HG03095 (cell line): ENCODE measurements around the gene DOHH.
"Not testable (repeated sequence)": the region's sequence is repeated elsewhere in the genome, so short reads cannot be mapped to it uniquely, and the experiment has no call there.

Experiments used
- ATAC-seq: cut with Tn5 transposase; IDR thresholded peaks from one replicate; pipeline ENCODE4 v1.9.1; 2021; ENCODE audit warnings: moderate library complexity; ENCODE audit not compliant: unreplicated experiment

DOHH gene

GRCh38 chr19:3462991-3463713 lies 37.3 kb downstream of the DOHH start:
- no peak for ATAC-seq

GRCh38 chr19:3459965-3460582 lies 40.4 kb downstream of the DOHH start:
- ATAC-seq: no peak

GRCh38 chr19:3459089-3459881 lies 41.2 kb downstream of the DOHH start:
- no peak for ATAC-seq

GRCh38 chr19:3458229-3459088 lies 42.0 kb downstream of the DOHH start:
- ATAC-seq: no peak

DNA sequence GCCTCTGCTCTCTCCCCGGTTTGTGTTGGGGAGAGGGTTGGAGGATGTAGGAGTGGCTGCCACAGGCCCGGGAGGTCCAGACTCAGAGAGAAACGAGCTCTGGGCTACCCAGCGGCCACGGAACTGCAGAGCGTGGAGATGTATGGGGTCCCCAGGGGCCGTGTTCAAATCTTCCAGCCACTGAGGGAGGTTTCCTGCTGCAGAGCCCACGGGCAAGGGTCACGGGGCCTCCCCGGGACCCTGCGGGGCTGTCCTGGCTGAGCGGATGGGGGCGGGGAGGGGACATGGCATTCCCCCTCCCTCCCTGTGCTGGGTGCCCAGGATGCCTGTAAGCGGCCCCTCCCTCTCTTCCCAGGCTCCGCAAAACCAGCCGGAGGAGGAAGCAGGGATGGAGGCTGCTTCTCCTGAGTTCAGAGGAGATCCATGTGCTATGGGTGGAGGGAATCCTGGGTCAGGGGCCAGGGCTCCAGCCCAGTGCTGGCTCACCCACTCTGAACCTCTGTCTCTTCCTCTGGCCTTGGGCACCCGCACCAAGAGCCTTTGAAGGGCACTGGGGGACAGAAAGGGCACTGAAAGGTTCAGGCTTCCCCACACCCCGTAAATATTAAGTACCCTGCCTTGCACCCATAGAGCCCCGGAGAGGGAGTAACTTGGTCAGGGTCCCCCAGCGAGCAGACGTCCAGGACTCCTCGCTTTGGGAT lies 42.8 kb downstream of the DOHH start:
- no peak for ATAC-seq

DNA sequence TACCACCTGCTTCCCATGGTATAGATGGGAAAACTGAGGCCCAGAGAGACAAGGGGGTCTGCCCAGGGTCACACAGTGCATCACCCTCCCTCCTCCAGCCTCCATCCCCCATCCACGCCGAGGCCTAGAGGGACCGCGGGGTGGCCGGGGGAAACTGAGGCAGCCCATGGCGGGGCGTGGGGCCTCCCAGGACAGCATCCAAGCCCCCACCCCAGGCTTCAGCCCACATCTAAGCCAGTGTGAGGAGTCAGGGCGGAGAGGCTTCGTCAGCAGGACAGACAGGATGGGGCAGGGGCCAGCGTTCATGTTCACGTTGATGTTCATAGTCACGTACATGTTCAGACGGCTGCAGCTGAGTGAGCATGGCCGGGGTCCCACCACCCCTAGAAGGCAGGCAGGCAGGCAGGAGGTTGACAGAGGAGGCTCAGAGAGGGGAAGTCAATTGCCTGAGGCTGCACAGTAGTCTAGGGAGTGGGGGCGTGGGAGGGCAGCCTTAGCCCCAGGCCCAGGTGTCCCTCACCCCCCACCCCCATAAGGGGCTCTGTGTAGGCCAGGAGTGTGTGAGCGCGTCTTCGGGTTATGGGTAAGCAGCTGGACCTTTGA lies 43.4 kb downstream of the DOHH start:
- ATAC-seq: no peak

DNA sequence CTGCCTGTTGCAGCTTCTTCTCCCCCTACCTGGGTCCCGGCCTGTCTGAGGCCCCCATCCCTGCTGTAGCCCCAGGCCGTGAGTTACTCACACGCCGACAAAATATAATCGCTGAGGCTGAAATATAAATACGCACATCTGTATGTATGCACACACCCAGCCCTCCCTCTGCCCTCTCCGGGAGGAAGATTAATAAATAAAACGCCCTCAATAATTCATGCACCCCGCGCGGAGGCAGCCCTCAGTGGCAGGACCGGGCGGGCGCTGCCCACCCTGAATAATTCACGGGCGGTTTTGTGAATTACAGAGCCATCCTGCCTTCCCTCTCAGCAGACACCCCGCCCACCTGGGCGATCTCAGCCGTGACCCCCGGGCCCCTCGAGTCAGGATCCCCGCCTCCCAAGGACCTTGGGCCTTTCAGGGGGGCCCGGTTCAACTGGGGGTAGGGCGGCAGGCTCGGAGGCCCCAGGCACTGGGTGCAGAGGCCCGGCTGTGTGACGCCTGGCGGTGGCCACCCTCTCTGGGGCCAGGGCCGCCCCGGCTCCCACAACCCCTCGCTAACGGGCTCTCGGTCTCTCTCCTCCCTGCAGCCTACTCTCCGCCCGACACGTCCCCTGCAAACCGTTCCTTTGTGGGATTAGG lies 44.4 kb downstream of the DOHH start:
- ATAC-seq: no peak

DNA sequence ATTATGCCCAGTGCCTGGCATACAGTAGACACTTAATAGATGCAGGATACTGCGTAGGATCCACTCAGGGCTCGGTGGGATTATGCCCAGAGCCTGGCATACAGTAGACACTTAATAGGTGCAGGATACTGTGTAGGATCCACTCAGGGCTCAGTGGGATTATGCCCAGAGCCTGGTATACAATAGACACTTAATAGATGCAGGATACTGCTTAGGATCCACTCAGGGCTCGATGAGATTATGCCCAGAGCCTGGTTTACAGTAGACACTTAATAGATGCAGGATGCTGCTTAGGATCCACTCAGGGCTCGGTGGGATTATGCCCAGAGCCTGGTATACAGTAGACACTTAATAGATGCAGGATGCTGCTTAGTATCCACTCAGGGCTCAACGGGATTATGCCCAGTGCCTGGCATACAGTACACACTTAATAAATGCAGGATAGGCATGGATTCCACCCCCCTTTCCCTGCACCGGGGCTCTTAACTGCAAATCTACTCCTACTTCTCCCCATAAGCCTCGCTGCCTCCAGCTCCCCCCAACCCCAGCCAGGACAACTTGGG lies 45.0 kb downstream of the DOHH start:
- ATAC-seq: no peak

DNA sequence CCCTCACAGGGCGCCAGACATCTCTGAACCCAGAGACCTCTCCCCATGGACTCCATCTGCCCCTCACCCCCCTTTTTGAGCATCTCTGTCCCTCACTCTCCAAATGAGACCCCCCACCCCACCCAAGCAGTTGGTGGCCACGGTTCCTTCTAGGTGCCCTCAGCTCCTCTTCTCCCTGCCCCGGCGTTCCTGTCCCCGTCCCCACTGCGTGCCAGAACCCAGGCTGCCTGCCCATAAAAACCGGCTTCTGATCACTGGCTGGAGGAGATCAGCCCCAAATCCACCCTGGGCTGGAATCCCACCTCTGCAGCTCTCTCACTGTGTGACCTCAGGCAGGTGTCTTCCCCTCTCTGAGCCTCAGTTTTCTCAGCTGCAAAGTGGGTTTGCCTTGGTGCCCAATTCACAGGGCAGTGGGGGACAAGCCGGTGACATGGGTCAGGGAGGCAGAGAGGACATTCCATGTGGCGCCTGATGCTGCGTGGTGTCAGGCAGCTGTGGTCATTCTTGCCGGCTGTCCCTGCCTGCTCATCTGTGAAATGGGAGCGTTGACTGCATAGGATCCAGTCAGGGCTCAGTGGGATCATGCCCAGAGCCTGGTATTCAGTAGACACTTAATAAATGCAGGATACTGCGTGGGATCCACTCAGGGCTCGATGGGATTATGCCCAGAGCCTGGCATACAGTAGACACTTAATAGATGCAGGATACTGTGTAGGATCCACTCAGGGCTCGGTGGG lies 45.6 kb downstream of the DOHH start:
- ATAC-seq: no peak

DNA sequence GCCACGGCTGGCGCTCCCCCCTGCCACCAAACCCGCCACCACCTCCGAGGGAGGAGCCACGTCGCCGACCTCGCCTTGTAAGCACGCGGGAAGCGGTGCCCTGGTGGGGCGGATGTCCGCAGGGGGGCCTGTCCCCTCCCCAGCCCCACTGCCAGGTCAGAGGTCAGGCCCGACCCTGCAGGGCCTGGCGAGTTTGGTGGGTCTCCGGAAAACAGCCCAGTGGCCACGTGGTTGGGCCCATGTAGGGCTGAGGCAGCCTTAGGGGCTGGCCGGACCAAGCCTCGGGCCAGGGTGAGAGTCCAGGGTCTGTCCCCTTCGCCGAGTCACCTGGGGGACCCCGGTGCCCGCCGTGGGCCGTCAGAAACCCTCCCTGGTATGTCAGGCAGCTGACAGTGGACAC lies 46.6 kb downstream of the DOHH start:
- no peak for ATAC-seq

DNA sequence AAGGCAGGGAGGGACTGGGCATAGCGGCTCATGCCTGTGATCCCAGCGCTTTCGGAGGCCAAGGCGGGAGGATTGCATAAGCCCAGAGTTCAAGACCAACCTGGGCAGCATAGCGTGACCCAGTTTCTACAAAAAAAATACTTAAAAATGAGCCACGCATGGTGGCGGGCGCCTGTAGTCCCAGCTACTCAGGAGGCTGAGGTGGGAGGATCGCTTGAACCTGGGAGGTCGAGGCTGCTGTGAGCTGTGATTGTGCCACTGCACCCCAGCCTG lies 47.6 kb downstream of the DOHH start:
- ATAC-seq: not testable (repeated sequence)

- no peak for ATAC-seq
Observed at GRCh38 chr19:3452171-3452941, 48.1 kb downstream of the DOHH start.

- no peak for ATAC-seq
Observed at GRCh38 chr19:3451451-3451866, 49.0 kb downstream of the DOHH start.

DNA sequence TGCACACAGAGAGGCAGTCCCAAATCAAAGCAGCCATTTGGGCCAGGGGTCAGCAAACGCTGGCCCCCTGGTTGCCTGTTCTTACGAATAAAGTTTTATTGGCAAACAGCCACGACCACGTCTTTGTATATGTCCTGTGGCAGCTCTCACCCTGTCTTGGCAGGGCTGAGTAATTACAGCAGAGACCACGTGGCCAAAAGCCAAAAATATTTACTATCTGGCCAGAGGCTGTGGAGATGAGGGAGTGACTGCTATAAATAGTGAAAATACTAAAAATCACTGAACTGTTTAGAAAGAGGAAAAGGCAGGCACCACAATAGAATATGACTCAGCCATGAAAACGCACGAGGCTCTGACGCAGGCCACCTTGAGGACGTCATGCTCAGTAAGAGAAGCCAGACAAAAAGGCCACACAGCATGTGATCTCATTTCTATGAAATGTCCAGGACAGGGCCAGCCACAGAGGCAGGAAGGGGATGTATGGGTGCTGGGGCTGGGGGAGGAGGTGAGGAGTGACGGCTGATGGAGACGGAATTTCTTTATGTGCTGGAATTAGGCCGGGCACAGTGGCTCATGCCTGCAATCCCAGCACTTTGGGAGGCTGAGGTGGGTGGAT lies 49.6 kb downstream of the DOHH start:
- ATAC-seq: no peak

GRCh38 chr19:3448616-3449334 lies 51.7 kb downstream of the DOHH start:
- no peak for ATAC-seq

- not testable (repeated sequence) for ATAC-seq
Observed at GRCh38 chr19:3446657-3447056, 53.8 kb downstream of the DOHH start.

DNA sequence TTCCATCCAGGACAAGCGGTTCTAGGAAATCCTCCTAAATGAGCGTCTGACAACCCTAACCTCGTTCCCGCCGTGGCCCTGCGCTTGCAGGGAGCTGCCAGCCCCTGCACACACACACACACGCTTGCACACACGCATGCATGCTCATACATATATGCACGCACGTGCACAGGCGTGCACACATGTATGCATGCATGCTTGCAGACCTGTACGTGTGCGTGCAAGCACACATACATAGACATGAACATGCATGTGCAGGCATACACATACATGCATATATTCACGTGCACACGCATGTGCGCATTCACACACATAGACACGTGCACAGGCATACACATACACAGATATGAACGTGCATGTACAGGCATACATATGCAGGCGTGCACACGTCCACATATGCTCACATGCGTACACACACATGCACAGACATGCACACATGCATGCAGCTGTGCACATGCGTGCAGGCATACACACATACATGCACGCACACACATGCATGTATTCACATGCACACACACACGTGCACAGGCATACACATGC lies 55.7 kb downstream of the DOHH start:
- no peak for ATAC-seq
